Hematopoietic multipotent progenitor cell treated with erythropoietin and hydrocortisone succinate and interleukin-3 and kit ligand, for 6 days (in vitro differentiated cells): Measurements from ENCODE around the gene TMX2.

Experiments
- DNase-seq: peaks from one replicate; pipeline ENCODE4 v3.0.0-alpha.2; 2015

Gene TMX2

DNA sequence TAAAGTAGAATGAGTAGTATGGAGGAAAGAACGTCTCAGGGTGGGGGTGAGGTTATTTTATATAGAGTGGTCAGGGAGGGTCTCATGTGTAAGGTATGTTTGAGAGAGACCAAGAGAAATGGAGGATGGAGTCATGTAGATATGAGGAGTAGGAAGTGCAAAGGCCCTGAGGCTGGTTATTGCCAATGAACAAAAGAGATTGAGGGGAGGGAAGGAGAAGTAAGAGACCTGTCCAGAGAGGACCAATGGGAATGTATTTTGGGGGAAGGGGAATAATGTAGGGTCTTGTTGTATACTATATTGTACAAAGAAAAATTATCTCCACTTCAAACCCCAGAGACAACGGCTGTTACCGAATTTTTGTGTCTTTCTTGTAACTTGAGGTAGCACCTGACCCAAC is 59.0 kb downstream of the TMX2 start:
- no peak for DNase-seq

DNA sequence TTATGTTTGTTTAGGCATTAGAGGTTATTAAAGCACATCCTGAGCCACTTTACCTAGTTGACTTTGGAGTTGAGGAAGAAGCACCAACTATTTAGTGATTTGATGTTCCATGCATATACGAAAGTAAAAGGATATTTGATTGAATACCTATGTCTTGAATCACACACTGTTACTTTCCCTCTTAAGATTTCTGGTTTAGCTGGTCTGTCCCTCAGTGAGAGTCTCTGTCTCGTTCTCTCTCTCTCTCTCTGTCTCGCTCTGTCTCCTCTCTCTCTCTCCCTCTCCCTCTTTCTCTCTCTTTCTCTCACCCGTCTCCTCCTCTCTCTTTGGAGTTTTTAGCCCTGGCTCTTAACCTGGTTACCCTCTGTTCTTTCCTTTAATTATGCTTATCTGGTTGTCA is 60.2 kb downstream of the TMX2 start:
- DNase-seq: no peak

DNA sequence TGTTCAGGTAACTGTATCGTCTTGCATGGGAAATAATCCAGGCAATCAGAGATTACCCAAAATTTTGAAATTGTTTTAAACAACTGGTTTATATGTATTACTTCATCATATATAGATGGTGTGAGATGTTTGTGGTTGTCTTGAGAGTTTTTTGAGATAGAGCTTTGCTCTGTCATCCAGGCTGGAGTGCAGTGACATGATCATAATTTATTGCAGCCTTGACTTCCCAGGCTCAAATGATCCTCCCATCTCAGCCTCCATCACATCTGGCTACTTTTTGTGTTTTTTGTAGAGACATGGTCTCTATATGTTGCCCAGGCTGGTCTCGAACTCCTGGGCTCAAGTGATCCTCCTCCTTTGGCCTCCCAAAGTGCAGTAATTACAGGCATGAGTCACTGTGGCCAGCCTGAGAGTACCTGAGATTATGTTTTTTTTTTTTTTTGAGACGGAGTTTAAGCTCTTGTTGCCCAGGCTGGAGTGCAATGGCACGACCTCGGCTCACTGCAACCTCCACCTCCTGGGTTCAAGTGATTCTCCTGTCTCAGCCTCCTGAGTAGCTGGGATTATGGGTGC is 60.7 kb downstream of the TMX2 start:
- DNase-seq: no peak

DNA sequence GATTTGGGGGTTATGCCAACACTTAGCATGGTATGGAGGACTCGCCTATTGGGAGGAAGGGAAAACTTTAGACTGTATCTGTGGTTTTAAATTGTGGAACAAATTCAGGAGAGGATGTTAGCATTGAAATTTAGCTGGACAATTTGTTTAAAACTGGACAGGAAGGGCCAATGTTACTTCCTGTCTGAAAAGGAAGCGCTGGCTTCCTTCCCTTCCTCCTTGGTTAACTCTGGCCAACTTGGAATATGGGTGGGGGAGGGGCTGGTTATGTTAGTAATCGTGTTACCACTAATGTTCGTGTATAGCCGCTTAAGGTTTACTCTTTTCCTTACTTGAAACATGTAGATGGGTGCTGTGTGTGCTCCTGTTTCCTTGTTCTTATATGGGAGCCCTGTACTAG is 63.1 kb downstream of the TMX2 start:
- DNase-seq: no peak

DNA sequence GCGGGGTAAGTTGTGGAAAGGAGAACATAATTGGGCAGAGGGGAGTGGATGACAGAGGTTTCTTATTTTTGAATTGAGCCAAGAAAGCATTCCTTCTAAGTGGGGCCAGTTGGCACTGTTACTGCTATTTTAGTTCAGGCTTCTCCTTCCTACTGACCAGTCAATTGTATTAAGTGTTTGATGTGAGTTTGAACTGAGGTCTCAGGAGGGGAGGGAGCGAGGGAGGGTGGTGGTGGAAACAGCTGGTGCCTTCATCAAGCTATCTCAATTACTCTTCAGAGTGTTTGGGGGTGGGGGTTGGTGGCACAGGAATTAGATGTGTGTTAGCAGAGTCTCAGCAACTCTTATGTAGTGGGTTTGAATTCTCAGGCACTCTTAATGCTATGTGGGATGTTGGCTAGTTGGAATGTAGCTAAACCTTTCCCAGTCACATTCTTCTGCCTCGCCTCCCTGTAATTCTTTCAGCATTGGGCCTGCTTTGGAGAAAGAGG is 63.7 kb downstream of the TMX2 start:
- DNase-seq: no peak

DNA sequence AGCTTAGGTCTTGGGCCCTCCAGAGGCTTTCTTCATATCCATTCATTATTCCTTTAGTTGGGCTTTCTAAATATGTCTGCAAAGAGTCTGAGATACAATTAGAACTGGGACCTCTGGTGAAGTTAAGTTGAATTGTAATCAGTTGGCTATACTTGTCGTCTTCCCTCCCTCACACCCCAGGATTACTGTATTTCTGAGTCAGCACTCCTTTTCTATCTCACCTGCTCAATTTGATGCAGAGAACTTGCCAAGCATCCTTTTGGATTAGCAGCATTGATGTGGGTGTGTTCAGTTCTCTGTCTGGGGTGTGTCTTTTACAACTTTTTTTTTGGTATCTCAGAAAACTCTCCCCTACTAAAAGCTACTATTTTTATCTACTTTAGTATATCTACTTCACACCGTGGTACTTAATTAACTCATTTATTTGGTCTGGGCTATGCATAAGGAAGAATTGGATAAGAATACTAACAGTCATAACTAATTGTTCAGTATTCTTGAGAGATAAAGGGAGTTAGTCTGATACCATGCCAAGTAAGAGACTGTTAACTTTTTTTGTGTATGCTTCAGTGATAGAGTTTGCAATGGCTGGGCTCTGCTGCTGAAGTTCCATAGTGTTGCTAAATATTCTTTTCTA is 64.3 kb downstream of the TMX2 start:
- peak; percentile 68 for DNase-seq

DNA sequence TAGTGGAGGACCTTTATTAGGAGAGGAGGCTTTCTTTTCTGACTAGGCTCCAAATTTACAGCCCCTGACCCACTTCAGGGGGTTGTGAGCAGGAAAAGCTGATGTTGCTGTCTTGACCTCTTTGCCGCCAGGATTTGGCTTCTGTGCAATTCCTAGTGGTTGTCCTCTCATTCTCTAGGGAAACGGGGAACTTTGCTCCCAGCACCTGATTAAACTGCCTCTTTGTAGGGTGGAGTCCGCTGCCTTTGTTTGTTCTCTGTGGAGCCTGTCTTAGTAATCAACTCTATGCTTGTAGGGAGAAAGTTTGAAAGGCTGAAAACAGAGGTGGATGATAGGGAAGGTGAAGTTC is 65.5 kb downstream of the TMX2 start:
- DNase-seq: no peak

DNA sequence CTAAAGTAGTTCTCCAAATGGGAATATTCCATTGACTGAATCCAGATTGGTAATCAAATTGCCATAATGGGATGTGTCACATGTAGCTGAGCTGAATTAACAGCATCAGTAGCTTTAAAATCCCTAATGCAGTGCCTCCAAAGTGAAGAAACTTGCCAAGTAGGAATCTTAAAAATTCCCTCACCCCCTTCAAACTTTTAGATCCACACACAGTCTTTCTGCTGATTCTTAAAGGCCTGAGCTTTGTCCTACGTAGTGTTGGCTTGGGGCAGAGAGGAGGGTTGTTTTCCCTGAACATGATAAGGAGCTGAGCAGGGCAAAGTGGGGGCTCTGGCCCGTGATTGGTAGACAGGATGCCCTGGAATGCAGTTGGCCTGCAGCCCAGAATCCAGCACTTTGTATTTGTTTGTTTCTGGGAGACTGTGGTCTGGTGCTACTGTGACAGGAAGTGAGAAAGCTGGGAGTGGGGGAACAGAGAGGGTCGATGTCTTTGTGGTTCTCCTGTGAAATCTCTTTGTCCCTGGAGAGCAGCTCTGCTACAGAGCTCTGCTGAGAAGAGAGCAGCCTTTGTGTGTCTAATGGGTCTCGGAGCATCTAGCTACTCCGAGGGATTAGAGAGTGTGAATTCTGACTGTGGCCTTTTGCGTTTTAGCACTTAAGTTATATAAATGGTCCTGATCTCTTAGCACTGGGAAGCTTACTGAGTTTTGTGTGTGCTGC is 66.1 kb downstream of the TMX2 start:
- no peak for DNase-seq

DNA sequence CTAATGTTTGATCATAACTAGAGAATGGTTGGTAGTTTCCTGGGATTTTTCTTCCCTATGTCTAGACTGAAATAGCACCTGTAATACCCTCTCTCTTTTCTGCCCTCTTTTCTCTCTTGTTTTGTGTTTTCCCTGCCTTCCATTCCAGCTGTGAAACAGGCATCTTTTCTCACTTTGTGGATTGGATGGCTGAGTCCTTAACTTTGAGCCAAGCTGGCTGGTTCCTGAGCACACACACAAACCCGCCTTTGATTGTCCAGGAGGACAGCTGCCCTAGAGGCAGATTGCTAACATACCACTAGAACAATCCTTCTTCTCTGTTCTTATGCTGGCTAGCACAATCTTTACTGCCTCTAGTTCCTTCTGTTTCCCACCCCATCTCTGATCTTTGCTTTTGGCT is 66.9 kb downstream of the TMX2 start:
- no peak for DNase-seq

DNA sequence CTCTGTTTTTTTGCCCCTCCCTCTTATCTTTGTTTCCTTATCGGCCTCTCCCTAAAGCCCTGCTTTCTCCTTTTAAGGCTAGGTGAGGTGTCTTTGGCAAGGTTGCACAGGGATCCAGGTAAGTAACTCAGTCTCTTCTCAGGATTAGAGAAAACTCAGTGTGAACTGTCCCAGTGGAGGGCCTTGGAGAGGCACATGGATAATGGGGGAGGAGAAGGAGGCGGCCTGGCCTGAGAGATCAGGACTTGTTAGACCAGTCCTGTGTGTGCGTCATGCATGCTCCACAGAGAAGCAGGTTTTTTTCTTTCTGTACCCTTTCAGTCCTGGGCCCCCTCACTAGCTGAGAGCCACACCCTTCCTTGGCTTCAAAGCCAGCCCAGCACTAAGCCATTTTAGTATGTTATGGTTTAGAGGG is 69.1 kb downstream of the TMX2 start:
- no peak for DNase-seq

DNA sequence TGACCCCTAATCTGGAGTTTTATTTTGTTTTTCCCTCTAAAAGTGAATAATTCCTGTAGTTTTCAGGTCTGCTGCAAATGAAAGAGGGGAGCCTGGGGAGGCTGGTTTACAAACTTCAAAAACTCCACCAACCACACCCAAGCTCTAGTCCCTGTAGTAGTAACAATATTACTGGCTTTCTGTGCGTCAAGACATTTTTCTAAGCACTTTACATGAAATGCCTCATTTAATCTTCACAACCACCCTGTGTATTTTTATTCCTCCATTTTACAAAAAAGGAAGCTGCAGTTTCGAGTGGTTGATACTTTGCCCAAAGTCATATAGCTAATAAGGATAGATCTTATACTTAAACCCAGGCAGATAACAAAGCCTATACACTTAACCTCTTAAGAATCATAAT is 72.7 kb downstream of the TMX2 start:
- DNase-seq: no peak

DNA sequence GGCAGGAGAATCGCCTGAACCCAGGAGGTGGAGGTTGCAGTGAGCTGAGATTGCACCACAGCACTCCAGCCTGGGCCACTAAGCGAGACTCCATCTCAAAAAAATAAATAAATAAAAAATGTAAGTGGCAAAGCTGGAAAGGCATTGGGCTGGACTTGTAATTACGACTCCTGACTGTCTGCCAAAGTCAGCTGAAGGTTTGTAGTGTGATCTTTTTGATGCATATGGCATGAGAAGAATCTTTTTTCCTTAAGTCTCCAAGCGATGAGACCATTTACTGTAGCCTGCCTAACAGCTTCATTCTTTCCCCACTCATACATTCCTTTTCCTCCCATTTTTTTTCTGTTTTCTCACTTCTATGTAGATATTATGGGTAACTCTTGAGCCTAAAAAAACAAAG is 74.0 kb downstream of the TMX2 start:
- DNase-seq: no peak

DNA sequence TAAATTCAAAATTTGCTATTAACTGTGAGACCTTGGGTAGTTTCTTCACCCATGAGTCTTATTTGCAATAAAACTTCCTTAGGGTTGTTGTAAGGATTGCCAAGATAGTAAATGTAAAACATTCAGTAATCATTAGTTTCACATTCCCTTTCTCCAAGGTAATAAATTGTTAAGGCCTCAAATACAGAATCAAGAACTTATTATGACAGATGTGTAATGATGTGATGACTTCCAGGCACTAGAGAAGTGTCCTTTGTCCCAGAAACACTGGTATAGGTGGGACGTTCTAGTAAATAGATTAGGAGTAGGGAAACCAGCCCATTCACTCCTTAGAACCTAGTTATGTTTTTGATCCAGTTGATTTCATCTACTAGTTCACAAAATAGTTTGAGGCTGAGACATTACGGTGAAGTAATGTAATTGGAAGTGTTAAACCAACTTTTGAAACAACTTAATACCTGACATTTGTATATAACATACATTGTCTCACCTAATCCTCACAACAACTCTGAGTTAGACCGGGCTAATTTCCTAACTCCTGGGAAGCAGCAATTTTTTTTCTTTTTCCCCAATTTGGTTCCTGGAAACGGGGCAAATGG is 74.7 kb downstream of the TMX2 start:
- DNase-seq: no peak

DNA sequence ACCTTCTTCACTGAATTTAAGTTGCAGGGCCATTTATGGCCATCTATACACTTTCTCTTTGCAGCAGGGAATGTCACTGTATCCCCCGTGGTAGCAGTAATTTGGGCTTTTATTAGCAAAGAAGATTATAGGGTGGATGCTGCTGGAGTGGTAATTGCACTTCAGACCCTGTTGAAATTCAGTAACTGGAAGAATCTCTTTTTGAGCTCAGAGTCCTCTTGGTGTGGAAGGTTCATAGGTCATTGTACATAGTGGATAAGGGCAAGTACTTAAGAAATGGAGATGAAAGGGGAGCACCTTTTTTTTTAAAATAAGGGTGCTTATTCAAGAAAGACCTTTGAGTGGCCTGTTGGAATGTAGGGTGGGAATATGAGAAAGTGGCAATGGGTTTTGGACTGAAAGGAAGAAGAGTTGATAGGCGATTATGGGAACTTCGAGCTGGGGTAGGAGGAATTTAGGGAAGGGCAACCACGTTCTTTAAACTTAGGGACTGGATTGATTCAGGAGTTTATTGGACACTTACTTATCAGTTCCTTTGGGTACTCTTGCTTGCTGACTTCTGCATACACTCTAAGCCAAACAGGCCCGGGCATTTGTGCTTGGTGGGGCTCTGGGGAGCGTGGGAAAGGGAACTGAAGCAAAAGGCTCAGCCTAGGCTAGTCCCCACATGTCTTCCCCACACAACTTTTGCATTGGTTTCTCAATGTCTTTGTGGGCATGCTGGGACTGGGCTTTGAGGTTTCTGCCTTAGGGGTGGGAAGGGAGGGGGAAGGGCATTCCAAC is 75.7 kb downstream of the TMX2 start:
- DNase-seq: peak; percentile 56

DNA sequence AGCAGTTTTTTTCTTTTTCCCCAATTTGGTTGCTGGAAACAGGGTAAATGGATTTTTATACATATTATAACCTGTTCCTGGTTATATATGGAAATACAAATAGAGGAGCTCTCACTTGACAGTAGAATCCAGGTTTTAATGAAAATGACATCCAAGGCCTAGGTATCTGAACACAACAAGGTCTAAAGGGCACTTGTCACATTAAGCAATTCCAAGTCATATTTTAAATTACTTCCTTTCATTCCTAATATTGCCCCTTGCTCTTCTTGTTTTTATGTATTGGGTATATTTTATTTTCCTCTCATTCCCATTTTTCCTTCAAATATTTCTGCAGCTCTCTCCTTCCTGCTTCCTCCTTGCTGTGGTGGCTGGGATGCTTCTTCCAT is 76.3 kb downstream of the TMX2 start:
- DNase-seq: no peak
